GM12892 (cell line): Measurements from ENCODE around the gene PAX5.

Experiments
- POLR2A ChIP-seq: IDR thresholded peaks from 2 replicates; pipeline ENCODE4 v1.6.1; 2011; ENCODE audit warnings: low read depth, low read length, control low read depth
- POLR2AphosphoS5 ChIP-seq: IDR thresholded peaks from 2 replicates; pipeline ENCODE4 v1.6.1; 2011; ENCODE audit warnings: low read depth, low read length, control low read depth
- TAF1 ChIP-seq: IDR thresholded peaks from 2 replicates; pipeline ENCODE4 v1.6.1; 2011; ENCODE audit warnings: low read depth, mild to moderate bottlenecking, control low read depth, low read length, borderline replicate concordance

DNA sequence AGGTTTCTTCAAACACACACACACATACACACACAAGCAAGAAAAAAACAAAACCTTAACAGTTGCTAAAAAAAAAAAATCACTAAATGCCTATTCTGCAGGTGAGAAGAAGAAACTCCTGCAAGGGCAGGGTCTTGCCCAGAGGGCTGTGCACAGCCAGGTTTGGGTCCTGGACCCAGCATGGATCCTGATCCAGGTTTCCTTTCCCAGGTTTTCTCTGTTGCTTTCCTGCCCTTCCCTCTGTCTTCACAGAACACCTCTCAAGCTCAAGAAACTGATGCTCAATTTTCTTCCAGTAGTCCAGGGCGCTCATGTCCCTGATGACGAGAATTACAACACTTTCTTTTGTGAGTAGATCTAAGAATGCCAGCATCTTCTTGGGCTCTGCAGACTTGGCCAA is 136.6 kb downstream of the PAX5 start:
- TF ChIP-seq POLR2A (no peak), TAF1 (no peak), POLR2AphosphoS5 (no peak)
